Fibroblast of villous mesenchyme (primary cell): ENCODE measurements around the gene AJM1. TPM values are rescaled to one million over a fixed set of nuclear protein-coding genes. Genes with fewer than 3 reads are reported as not detected.
"Not testable (repeated sequence)": the region's sequence is repeated elsewhere in the genome, so short reads cannot be mapped to it uniquely, and the experiment has no call there.

Experiments used
- DNase-seq: peaks from one replicate; pipeline ENCODE4 v3.0.0-alpha.2; 2010; ENCODE audit warnings: low read depth
- H3K4me3 ChIP-seq: 2 replicates; pipeline ENCODE4 v1.5.1; 2011; ENCODE audit warnings: low read depth, mild to moderate bottlenecking, low read length
- total RNA-seq: library from RNA; depleted of rRNA; stranded (reverse); fragments of >200 nt; gene quantifications from 2 replicates; pipeline ENCODE4 v1.2.3, GENCODE V29; 2012
- TF ChIP-seq, protein P1 (sequence below): IDR thresholded peaks from 2 replicates; pipeline ENCODE4 v1.5.1; 2012; ENCODE audit warnings: low read depth, mild to moderate bottlenecking, low read length; ENCODE audit not compliant: insufficient read depth

AJM1 gene
- total RNA-seq, 1 donor = 0.86 TPM

DNA sequence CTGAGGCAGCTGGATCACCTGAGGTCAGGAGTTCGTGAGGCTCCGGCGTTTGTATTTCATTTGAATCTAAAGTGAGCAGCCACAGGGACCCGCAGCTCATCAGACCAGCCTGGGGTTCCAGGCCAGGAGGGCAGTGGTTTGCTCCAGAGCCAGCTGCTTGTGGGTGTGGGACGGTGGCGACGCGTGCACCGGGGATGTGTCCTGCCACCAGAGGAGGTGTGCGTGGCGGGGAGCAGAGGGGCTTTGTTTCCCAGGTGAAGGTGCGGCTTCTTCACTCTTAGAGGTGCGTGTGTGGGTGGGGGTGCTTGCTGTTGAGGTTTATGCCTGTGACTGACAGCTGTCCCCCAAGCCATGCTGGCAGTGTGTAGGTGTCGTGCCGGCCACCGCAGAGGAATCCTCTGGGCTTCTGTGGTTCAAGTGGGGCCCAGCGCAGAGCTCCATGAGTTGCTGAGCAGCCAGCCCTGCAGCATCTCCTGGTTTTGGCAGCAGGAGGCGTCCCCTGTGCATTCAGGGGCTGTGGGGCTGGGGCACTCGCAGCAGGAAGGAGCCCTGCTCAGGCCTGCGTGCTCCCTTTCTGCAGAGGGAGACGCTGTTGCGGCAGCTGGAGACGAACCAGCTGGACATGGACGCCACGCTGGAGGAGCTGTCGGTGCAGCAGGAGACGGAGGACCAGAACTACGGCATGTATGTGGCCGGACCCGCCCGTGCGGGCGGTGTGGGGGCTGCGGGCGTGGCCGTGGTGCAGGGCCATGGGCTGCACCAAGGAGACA is 6.9 kb upstream of the AJM1 start:
- no peak overlapping the region for H3K4me3 ChIP-seq
- TF ChIP-seq, protein P1, sequence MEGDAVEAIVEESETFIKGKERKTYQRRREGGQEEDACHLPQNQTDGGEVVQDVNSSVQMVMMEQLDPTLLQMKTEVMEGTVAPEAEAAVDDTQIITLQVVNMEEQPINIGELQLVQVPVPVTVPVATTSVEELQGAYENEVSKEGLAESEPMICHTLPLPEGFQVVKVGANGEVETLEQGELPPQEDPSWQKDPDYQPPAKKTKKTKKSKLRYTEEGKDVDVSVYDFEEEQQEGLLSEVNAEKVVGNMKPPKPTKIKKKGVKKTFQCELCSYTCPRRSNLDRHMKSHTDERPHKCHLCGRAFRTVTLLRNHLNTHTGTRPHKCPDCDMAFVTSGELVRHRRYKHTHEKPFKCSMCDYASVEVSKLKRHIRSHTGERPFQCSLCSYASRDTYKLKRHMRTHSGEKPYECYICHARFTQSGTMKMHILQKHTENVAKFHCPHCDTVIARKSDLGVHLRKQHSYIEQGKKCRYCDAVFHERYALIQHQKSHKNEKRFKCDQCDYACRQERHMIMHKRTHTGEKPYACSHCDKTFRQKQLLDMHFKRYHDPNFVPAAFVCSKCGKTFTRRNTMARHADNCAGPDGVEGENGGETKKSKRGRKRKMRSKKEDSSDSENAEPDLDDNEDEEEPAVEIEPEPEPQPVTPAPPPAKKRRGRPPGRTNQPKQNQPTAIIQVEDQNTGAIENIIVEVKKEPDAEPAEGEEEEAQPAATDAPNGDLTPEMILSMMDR = no peak
- no peak for DNase-seq

DNA sequence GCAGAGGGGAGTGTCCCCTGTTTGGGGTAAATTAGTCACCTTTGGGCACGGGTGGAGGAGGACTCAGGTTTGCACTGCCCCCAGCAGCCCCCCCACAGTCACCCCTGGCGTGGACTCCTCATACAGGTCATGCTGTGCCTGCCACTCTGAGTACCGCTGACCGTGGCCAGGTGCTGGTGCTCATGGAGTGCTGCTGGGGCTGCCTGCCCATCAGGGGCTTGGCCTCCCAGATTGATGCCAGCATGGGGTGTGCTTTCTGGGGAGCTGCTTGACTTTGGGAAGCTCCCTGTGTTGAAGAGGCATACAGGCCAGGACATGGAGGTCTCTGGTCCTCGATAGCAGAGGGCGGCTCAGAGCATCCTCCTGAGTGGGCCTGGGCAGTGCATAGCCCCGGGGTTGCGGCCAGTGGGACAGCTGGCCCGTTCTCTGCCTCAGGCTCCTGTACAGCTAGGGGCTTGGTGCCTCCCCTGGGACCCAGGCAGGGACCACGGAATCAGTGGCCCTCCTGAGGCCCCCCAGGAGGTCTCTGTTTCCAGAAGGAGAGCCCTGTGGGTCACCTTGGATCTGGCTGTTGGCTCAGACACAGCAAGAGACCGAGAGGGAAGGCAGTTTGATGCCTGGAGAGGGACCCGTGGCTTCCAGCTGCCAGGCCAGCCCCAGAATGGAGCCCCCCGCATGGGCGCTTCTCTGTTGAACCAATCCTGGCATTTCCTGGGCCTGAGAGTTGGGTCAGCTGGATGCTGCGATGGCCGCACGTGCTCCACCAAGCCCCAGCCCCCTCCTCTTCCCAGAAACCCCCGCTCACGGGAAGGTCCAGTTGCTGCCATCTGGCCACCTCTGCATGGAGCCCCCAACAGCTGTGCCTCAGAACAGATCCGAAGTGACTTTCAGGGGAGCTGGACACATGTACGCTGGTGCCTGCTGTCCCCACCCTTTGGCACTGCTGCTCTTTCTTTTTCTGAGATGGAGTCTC is 6.1 kb upstream of the AJM1 start:
- TF ChIP-seq, protein P1 = no peak
- H3K4me3 ChIP-seq = no peak overlapping the region
- no peak for DNase-seq

DNA sequence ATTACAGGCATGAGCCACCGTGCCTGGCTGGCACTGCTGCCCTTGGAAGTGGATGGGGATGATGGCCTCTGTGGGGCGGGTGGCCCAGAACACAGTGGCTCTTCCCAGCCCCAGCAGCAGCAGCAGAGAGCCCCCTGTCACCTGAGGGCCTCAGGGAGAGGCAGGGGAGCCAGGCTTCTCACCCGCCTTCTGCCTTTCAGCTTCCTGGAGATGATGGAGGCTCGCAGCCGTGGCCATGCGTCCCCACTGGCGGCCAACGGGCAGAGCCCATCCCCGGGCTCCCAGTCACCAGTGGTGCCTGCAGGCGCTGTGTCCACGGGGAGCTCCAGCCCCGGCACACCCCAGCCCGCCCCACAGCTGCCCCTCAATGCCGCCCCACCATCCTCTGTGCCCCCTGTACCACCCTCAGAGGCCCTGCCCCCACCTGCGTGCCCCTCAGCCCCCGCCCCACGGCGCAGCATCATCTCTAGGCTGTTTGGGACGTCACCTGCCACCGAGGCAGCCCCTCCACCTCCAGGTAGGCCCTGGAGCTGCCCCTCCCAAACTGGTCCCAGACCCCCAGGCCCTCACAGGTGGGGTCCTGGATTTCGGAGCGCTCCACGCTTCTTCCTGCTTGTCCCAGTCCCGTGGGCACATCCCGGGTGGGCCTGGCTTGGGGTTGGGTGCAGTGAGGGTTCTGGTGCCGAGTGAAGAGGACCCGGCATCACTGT is 5.0 kb upstream of the AJM1 start:
- TF ChIP-seq, protein P1 = no peak
- no peak overlapping the region for H3K4me3 ChIP-seq
- DNase-seq = no peak

DNA sequence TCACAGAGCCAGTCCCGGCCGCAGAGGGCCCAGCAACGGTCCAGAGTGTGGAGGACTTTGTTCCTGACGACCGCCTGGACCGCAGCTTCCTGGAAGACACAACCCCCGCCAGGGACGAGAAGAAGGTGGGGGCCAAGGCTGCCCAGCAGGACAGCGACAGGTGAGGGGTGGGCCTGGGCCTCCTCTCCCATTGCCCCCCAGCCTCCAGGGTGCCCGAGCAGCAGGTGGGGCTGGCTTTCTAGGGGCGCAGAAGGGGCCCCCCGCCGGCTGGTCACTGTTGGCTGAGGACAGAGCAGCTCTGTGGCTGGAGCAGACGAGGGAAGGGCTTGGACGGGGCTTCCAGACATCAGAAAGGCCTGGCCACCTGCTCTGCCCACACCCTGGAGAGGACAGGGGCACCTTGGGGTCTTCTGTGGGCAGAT is 4.4 kb upstream of the AJM1 start:
- not testable (repeated sequence) for DNase-seq, H3K4me3 ChIP-seq

DNA sequence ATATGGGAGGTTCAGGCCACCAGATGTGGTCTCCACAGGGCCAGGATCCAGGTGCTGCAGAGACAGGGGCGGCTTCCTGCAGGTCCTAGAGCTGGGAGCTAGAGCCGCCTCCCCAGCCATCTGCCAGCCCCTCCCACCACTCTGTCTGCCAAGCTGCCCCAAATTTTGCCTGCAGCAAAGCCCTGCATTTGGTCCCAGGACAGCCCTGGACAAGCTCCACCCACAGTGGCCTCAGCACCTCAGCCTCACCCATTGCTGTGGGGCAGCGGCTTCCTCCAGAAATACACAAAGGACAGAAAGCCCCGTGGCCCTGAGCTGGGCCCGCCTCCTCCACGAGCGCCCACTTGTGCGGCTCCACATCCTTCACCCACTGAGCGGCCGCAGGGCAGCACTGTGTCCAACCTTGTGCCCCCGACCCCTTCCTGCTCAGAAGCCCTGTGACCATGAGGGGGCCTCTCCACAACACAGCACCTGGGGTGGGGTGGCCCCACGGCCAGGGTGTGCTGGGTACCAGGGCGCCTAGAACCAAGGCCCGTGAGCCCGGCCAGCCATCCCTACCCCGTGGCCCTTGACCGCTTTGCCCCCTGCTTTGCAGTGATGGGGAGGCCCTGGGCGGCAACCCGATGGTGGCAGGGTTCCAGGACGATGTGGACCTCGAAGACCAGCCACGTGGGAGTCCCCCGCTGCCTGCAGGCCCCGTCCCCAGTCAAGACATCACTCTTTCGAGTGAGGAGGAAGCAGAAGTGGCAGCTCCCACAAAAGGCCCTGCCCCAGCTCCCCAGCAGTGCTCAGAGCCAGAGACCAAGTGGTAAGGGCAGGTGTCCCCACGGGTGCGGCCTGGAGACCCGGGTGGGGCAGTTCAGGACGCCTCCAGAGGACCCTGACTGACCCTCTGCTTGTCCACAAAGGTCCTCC is 3.7 kb upstream of the AJM1 start:
- DNase-seq = no peak
- no peak overlapping the region for H3K4me3 ChIP-seq
- TF ChIP-seq, protein P1 = no peak

DNA sequence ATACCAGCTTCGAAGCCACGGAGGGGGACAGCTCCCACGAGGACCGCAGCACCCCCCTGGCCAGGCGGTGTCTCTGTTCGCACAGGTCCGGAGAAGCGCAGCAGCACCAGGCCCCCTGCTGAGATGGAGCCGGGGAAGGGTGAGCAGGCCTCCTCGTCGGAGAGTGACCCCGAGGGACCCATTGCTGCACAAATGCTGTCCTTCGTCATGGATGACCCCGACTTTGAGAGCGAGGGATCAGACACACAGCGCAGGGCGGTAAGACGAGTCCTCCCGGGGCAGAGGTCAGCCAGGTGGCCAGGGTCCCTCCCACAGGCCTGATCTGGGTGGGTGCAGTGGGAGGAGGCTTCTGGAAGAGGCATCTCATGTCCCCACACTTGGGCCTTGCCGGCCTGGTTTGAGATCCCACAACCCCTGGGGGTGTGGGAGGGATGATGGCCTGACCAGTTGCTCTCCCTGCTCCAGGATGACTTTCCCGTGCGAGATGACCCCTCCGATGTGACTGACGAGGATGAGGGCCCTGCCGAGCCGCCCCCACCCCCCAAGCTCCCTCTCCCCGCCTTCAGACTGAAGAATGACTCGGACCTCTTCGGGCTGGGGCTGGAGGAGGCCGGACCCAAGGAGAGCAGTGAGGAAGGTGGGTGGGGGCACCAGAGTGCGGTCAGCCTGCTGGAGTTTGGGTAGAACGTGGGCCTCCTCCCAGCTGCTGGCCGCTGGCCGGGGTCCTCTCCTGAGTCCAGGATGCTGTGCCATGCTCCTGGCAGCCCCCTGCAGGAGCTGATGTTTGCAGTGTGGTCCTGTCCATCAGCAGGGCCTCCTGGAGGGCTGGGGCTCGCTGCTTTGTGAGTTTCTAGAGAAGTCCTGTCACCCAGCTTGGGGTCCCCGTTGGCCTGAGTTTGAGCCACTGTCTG is 2.8 kb upstream of the AJM1 start:
- TF ChIP-seq, protein P1 = no peak
- H3K4me3 ChIP-seq = no peak overlapping the region
- no peak for DNase-seq
